PC-3 (cell line): ENCODE measurements around the gene PPP2R5B.

Source experiments
- EZH2 ChIP-seq: fragments of 300-600 bp; sonication (generic); IDR thresholded peaks from one replicate; pipeline ENCODE4 v1.6.1; 2017; ENCODE audit warnings: antibody characterized with exemption, mild to moderate bottlenecking, low read length; ENCODE audit not compliant: unreplicated experiment
- EZH2phosphoT487 ChIP-seq: fragments of 300-600 bp; sonication (generic); IDR thresholded peaks from 2 replicates; pipeline ENCODE4 v1.6.1; 2018; ENCODE audit warnings: mild to moderate bottlenecking, antibody characterized with exemption, low read length, borderline replicate concordance
- TF ChIP-seq, protein P1 (sequence below): fragments of 300-600 bp; sonication (generic); conservative IDR thresholded peaks from 2 replicates; pipeline ENCODE4 v1.5.1; 2017; ENCODE audit warnings: antibody characterized with exemption, low read depth, mild to moderate bottlenecking, low read length

DNA sequence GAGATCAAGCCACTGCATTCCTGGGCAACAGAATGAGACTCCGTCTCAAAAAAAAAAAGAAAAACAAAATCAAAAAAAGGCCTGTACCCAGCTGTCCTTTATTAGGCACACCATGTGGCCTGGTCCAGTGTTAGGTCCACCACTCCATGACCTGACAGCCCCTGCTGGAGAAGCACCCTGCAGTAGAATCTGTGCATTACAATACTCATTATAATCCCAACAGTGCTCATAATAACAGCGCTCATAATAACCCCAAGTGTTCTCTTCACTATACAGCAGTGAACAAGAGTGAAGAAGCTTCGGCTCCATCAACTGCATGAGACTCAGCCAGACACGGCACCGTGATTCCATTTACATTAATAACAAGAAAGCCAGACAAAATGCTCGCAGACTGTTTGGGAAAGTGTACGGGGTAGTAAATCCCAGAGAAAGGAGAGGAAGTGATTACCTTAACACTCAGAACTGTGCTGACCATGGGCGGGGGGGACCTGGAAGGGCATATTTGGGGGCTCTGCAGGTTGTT, 37.2 kb upstream of the PPP2R5B start:
- TF ChIP-seq, protein P1, sequence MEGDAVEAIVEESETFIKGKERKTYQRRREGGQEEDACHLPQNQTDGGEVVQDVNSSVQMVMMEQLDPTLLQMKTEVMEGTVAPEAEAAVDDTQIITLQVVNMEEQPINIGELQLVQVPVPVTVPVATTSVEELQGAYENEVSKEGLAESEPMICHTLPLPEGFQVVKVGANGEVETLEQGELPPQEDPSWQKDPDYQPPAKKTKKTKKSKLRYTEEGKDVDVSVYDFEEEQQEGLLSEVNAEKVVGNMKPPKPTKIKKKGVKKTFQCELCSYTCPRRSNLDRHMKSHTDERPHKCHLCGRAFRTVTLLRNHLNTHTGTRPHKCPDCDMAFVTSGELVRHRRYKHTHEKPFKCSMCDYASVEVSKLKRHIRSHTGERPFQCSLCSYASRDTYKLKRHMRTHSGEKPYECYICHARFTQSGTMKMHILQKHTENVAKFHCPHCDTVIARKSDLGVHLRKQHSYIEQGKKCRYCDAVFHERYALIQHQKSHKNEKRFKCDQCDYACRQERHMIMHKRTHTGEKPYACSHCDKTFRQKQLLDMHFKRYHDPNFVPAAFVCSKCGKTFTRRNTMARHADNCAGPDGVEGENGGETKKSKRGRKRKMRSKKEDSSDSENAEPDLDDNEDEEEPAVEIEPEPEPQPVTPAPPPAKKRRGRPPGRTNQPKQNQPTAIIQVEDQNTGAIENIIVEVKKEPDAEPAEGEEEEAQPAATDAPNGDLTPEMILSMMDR: no peak
- TF ChIP-seq EZH2: no peak
- no peak for TF ChIP-seq EZH2phosphoT487
